Fibroblast of mammary gland (primary cell): Measurements from ENCODE around the gene PCBP4.
A peak's percentile ranks its signal among the peaks of the same experiment; 100 is the strongest.

ENCODE experiments used
- DNase-seq: peaks from one replicate; pipeline ENCODE4 v3.0.0-alpha.2; 2010; ENCODE audit warnings: low read depth
- H3K4me3 ChIP-seq: 2 replicates; pipeline ENCODE4 v1.5.1; 2011; ENCODE audit warnings: low read depth, mild to moderate bottlenecking, low read length, moderate library complexity; ENCODE audit not compliant: control insufficient read depth
- CTCF ChIP-seq: conservative IDR thresholded peaks from 2 replicates; pipeline ENCODE4 v1.5.1; 2011; ENCODE audit warnings: low read depth, low read length, inconsistent platforms; ENCODE audit not compliant: control insufficient read depth, insufficient read depth

PCBP4 gene

GRCh38 chr3:51971350-51971749, 4.1 kb upstream of the PCBP4 start:
- no peak for TF ChIP-seq CTCF
- no peak for DNase-seq
- H3K4me3 ChIP-seq: no peak overlapping the region

- H3K4me3 ChIP-seq: no peak overlapping the region
- no peak for DNase-seq
- no peak for TF ChIP-seq CTCF
Observed at GRCh38 chr3:51970606-51971300, 3.5 kb upstream of the PCBP4 start.

GRCh38 chr3:51969841-51970240, 2.6 kb upstream of the PCBP4 start:
- no peak overlapping the region for H3K4me3 ChIP-seq
- no peak for TF ChIP-seq CTCF
- DNase-seq: no peak

GRCh38 chr3:51968883-51969678, 1.8 kb upstream of the PCBP4 start:
- H3K4me3 ChIP-seq: no peak overlapping the region
- no peak for TF ChIP-seq CTCF
- DNase-seq: no peak

- TF ChIP-seq CTCF: no peak
- H3K4me3 ChIP-seq: peak overlapping the region; percentile 59
- DNase-seq: peak; percentile 37
Observed at GRCh38 chr3:51968170-51968775, 1.0 kb upstream of the PCBP4 start.

GRCh38 chr3:51966922-51967383, 301 bp downstream of the PCBP4 start:
- TF ChIP-seq CTCF: no peak
- H3K4me3 ChIP-seq: peak overlapping the region; percentile 62
- DNase-seq: no peak
